K562 (cell line): ENCODE measurements around the gene STK17A. TPM values are rescaled to one million over a fixed set of nuclear protein-coding genes. Genes with fewer than 3 reads are reported as not detected.

Experiments
- BRF2 ChIP-seq: IDR thresholded peaks from 3 replicates; pipeline ENCODE4 v1.6.1; 2011; ENCODE audit warnings: borderline replicate concordance, mild to moderate bottlenecking; ENCODE audit not compliant: insufficient read length, insufficient read depth
- JUN ChIP-seq, 2 experiments: sonication (generic) in 1 of 2; formaldehyde crosslinking in 1 of 2; IDR thresholded peaks; 2 replicates each; pipeline versions ENCODE4 v1.6.1 to v1.8.0; 2012 to 2022; ENCODE audit warnings: borderline replicate concordance in 2 of 2, mild to moderate bottlenecking in 2 of 2, improper control_type of control experiment in 1 of 2, low read depth in 1 of 2, low read length in 1 of 2, missing genetic modification reagents in 1 of 2
- KLF6 ChIP-seq: fragments of 250-450 bp; sonication (Bioruptor Pico); IDR thresholded peaks from 2 replicates; pipeline ENCODE4 v1.4.0; 2020; ENCODE audit warnings: mild to moderate bottlenecking, moderate library complexity, borderline replicate concordance
- MCM5 ChIP-seq: fragments of 450-650 bp; IDR thresholded peaks from 2 replicates; pipeline ENCODE4 v1.6.1; 2016; ENCODE audit warnings: low read depth
- MEF2A ChIP-seq: IDR thresholded peaks from 2 replicates; pipeline ENCODE4 v1.6.1; 2011; ENCODE audit warnings: low read depth, mild to moderate bottlenecking, low read length, moderate library complexity; ENCODE audit not compliant: control insufficient read depth
- NFYB ChIP-seq: IDR thresholded peaks from 2 replicates; pipeline ENCODE4 v1.6.1; 2011; ENCODE audit warnings: mild to moderate bottlenecking, moderate library complexity; ENCODE audit not compliant: insufficient read length; ENCODE audit errors: extremely low read depth
- NONO ChIP-seq, 2 experiments: fragments of 200-400 bp in 1 of 2; fragments of 450-650 bp in 1 of 2; formaldehyde crosslinking in 1 of 2; IDR thresholded peaks; 2 replicates each; pipeline ENCODE4 v1.6.1; 2017; ENCODE audit warnings: low read depth in 2 of 2, mild to moderate bottlenecking in 2 of 2, moderate library complexity in 2 of 2, low read length in 1 of 2
- RB1 ChIP-seq: fragments of 450-650 bp; IDR thresholded peaks from 2 replicates; pipeline ENCODE4 v1.6.1; 2017; ENCODE audit warnings: low read depth, mild to moderate bottlenecking
- RBM15 ChIP-seq: fragments of 200-400 bp; formaldehyde crosslinking; IDR thresholded peaks from 2 replicates; pipeline ENCODE4 v1.6.1; 2018; ENCODE audit warnings: mild to moderate bottlenecking, low read length, moderate library complexity; ENCODE audit not compliant: insufficient read depth
- RFX5 ChIP-seq: IDR thresholded peaks from 2 replicates; pipeline ENCODE4 v1.6.1; 2011; ENCODE audit warnings: low read depth, mild to moderate bottlenecking, improper control_type of control experiment, low read length
- ZBED1 ChIP-seq: IDR thresholded peaks from 2 replicates; pipeline ENCODE4 v1.6.1; 2014
- ZFPM2 ChIP-seq: fragments of 250-450 bp; sonication (Bioruptor Pico); IDR thresholded peaks from 2 replicates; pipeline ENCODE4 v1.5.1; 2022; ENCODE audit warnings: mild to moderate bottlenecking
- ZKSCAN3 ChIP-seq: fragments of 250-450 bp; sonication (Bioruptor Pico); IDR thresholded peaks from 2 replicates; pipeline ENCODE4 v1.4.0; 2020
- ZNF232 ChIP-seq: sonication (generic); formaldehyde crosslinking; IDR thresholded peaks from 2 replicates; pipeline ENCODE4 v1.8.0; 2022; ENCODE audit warnings: mild to moderate bottlenecking, missing genetic modification reagents
- polyA plus RNA-seq, 8 experiments: library from polyadenylated mRNA; depleted of rRNA in 4 of 8; stranded (reverse) in 5 of 8; unstranded in 3 of 8; fragments of >200 nt; fragmentation: Nextera tagmentation in 2 of 8; fragmentation: Illumina TruSeq in 1 of 8; extraction: Ambion mirVana in 2 of 8; extraction: Trizol in 1 of 8; gene quantifications; 2 replicates each; pipeline versions ENCODE4 v1.2.1 to v1.2.3, GENCODE V29; 2011 to 2014; ENCODE audit warnings: inconsistent platforms in 1 of 8, missing spikeins in 1 of 8
- total RNA-seq, 7 experiments: library from RNA; depleted of rRNA in 6 of 7; stranded (reverse); fragments of >200 nt in 6 of 7; fragmentation: Illumina TruSeq in 2 of 7; extraction: Trizol in 2 of 7; gene quantifications; 2 replicates each; pipeline versions ENCODE4 v1.2.1 to v1.2.3, GENCODE V29; 2011 to 2021; ENCODE audit warnings: low replicate concordance in 1 of 7
- TF ChIP-seq, protein P1 (sequence below): fragments of 450-650 bp; IDR thresholded peaks from 2 replicates; pipeline ENCODE4 v1.6.1; 2018; ENCODE audit warnings: mild to moderate bottlenecking, low read depth; ENCODE audit not compliant: partially characterized antibody
- TF ChIP-seq, protein P2 (sequence below): fragments of 450-650 bp; IDR thresholded peaks from 2 replicates; pipeline ENCODE4 v1.6.1; 2016; ENCODE audit warnings: borderline replicate concordance
- TF ChIP-seq, protein P3 (sequence below): fragments of 200-800 bp; sonication (Bioruptor generic); IDR thresholded peaks from 2 replicates; pipeline ENCODE4 v1.6.1; 2017; ENCODE audit warnings: missing genetic modification characterization, missing compliant biosample characterization
- TF ChIP-seq, protein P4 (sequence below): fragments of 250-450 bp; sonication (Bioruptor Pico); IDR thresholded peaks from 2 replicates; pipeline ENCODE4 v1.5.0; 2020; ENCODE audit warnings: mild to moderate bottlenecking, borderline replicate concordance

STK17A gene
- total and polyA plus RNA-seq, 9 of the 15 experiments (the other 6 are each of a cell fraction or from before 2014, with no cell fraction given) = 3.4 to 16.3 (median 13.2) TPM

- no peak for TF ChIP-seq BRF2
- no peak for TF ChIP-seq ZFPM2 (CRISPR knock-in tag)
- TF ChIP-seq, protein P1, sequence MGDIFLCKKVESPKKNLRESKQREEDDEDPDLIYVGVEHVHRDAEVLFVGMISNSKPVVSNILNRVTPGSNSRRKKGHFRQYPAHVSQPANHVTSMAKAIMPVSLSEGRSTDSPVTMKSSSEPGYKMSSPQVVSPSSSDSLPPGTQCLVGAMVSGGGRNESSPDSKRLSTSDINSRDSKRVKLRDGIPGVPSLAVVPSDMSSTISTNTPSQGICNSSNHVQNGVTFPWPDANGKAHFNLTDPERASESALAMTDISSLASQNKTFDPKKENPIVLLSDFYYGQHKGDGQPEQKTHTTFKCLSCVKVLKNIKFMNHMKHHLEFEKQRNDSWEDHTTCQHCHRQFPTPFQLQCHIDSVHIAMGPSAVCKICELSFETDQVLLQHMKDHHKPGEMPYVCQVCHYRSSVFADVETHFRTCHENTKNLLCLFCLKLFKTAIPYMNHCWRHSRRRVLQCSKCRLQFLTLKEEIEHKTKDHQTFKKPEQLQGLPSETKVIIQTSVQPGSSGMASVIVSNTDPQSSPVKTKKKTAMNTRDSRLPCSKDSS = no peak
- peak; percentile 56 to 80; a peak in 3 of 4 replicates for TF ChIP-seq NONO (IDR thresholded peaks at IDR 0.05; ENCODE audit: low read depth in 2 of 2, low read length in 1 of 2)
- no peak for TF ChIP-seq MCM5
- TF ChIP-seq ZKSCAN3 (CRISPR knock-in tag) = no peak
- TF ChIP-seq, protein P2, sequence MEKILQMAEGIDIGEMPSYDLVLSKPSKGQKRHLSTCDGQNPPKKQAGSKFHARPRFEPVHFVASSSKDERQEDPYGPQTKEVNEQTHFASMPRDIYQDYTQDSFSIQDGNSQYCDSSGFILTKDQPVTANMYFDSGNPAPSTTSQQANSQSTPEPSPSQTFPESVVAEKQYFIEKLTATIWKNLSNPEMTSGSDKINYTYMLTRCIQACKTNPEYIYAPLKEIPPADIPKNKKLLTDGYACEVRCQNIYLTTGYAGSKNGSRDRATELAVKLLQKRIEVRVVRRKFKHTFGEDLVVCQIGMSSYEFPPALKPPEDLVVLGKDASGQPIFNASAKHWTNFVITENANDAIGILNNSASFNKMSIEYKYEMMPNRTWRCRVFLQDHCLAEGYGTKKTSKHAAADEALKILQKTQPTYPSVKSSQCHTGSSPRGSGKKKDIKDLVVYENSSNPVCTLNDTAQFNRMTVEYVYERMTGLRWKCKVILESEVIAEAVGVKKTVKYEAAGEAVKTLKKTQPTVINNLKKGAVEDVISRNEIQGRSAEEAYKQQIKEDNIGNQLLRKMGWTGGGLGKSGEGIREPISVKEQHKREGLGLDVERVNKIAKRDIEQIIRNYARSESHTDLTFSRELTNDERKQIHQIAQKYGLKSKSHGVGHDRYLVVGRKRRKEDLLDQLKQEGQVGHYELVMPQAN = no peak
- no peak for TF ChIP-seq ZNF232 (CRISPR knock-in tag)
- TF ChIP-seq JUN (IDR thresholded peaks at IDR 0.05; ENCODE audit: borderline replicate concordance, low read depth, low read length) = 0 out of 2 replicates have a peak, but pooled peaks have one; percentile 14
- TF ChIP-seq JUN (CRISPR knock-in tag; IDR thresholded peaks at IDR 0.05; ENCODE audit: borderline replicate concordance) = no peak
- no peak for TF ChIP-seq RBM15
- no peak for TF ChIP-seq ZBED1
- TF ChIP-seq, protein P3, sequence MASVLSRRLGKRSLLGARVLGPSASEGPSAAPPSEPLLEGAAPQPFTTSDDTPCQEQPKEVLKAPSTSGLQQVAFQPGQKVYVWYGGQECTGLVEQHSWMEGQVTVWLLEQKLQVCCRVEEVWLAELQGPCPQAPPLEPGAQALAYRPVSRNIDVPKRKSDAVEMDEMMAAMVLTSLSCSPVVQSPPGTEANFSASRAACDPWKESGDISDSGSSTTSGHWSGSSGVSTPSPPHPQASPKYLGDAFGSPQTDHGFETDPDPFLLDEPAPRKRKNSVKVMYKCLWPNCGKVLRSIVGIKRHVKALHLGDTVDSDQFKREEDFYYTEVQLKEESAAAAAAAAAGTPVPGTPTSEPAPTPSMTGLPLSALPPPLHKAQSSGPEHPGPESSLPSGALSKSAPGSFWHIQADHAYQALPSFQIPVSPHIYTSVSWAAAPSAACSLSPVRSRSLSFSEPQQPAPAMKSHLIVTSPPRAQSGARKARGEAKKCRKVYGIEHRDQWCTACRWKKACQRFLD = no peak
- TF ChIP-seq KLF6 (CRISPR knock-in tag) = no peak
- no peak for TF ChIP-seq NFYB
- TF ChIP-seq, protein P4, sequence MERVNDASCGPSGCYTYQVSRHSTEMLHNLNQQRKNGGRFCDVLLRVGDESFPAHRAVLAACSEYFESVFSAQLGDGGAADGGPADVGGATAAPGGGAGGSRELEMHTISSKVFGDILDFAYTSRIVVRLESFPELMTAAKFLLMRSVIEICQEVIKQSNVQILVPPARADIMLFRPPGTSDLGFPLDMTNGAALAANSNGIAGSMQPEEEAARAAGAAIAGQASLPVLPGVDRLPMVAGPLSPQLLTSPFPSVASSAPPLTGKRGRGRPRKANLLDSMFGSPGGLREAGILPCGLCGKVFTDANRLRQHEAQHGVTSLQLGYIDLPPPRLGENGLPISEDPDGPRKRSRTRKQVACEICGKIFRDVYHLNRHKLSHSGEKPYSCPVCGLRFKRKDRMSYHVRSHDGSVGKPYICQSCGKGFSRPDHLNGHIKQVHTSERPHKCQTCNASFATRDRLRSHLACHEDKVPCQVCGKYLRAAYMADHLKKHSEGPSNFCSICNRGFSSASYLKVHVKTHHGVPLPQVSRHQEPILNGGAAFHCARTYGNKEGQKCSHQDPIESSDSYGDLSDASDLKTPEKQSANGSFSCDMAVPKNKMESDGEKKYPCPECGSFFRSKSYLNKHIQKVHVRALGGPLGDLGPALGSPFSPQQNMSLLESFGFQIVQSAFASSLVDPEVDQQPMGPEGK (CRISPR knock-in tag) = no peak
- TF ChIP-seq MEF2A = no peak
- TF ChIP-seq RFX5 = no peak
- TF ChIP-seq RB1 = peak; percentile 52; the same call in 1 of the 2 replicates
Observed at GRCh38 chr7:43582503-43583423, at the start of gene STK17A (continued).
